Ishikawa (cell line): Measurements from ENCODE around the gene RPL28.

Experiments used
- CREB1 ChIP-seq: IDR thresholded peaks from 2 replicates; pipeline ENCODE4 v1.6.1; 2012; ENCODE audit warnings: low read depth
- EGR1 ChIP-seq: IDR thresholded peaks from 2 replicates; pipeline ENCODE4 v1.6.1; 2012
- EP300 ChIP-seq: IDR thresholded peaks from 2 replicates; pipeline ENCODE4 v1.6.1; 2012; ENCODE audit warnings: borderline replicate concordance
- FOXM1 ChIP-seq: IDR thresholded peaks from 2 replicates; pipeline ENCODE4 v1.6.1; 2012; ENCODE audit warnings: low read depth, borderline replicate concordance
- NFIC ChIP-seq: IDR thresholded peaks from 2 replicates; pipeline ENCODE4 v1.6.1; 2012
- RAD21 ChIP-seq: IDR thresholded peaks from 2 replicates; pipeline ENCODE4 v1.6.1; 2012; ENCODE audit warnings: low read depth
- TAF1 ChIP-seq: IDR thresholded peaks from 2 replicates; pipeline ENCODE4 v1.6.1; 2012; ENCODE audit warnings: low read depth, mild to moderate bottlenecking
- TCF12 ChIP-seq: IDR thresholded peaks from 2 replicates; pipeline ENCODE4 v1.6.1; 2012; ENCODE audit warnings: low read depth
- TEAD4 ChIP-seq: IDR thresholded peaks from 2 replicates; pipeline ENCODE4 v1.6.1; 2012
- ZBTB7A ChIP-seq: IDR thresholded peaks from 2 replicates; pipeline ENCODE4 v1.6.1; 2012; ENCODE audit warnings: low read depth
- TF ChIP-seq, protein P1 (sequence below): IDR thresholded peaks from 2 replicates; pipeline ENCODE4 v1.6.1; 2012
- TF ChIP-seq, protein P2 (sequence below): IDR thresholded peaks from 2 replicates; pipeline ENCODE4 v1.6.1; 2012; ENCODE audit warnings: low read depth, mild to moderate bottlenecking

- TF ChIP-seq EP300 (no peak), TAF1 (peak; percentile 100), CREB1 (peak; percentile 52; the same call in 1 of the 2 replicates), TEAD4 (peak; percentile 34; the same call in 1 of the 2 replicates), FOXM1 (no peak), EGR1 (no peak), TCF12 (peak; percentile 49; the same call in 1 of the 2 replicates), ZBTB7A (no peak), NFIC (no peak), RAD21 (no peak)
- TF ChIP-seq, protein P1, sequence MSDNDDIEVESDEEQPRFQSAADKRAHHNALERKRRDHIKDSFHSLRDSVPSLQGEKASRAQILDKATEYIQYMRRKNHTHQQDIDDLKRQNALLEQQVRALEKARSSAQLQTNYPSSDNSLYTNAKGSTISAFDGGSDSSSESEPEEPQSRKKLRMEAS: peak; percentile 71
- TF ChIP-seq, protein P2, sequence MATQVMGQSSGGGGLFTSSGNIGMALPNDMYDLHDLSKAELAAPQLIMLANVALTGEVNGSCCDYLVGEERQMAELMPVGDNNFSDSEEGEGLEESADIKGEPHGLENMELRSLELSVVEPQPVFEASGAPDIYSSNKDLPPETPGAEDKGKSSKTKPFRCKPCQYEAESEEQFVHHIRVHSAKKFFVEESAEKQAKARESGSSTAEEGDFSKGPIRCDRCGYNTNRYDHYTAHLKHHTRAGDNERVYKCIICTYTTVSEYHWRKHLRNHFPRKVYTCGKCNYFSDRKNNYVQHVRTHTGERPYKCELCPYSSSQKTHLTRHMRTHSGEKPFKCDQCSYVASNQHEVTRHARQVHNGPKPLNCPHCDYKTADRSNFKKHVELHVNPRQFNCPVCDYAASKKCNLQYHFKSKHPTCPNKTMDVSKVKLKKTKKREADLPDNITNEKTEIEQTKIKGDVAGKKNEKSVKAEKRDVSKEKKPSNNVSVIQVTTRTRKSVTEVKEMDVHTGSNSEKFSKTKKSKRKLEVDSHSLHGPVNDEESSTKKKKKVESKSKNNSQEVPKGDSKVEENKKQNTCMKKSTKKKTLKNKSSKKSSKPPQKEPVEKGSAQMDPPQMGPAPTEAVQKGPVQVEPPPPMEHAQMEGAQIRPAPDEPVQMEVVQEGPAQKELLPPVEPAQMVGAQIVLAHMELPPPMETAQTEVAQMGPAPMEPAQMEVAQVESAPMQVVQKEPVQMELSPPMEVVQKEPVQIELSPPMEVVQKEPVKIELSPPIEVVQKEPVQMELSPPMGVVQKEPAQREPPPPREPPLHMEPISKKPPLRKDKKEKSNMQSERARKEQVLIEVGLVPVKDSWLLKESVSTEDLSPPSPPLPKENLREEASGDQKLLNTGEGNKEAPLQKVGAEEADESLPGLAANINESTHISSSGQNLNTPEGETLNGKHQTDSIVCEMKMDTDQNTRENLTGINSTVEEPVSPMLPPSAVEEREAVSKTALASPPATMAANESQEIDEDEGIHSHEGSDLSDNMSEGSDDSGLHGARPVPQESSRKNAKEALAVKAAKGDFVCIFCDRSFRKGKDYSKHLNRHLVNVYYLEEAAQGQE: no peak
Observed at GRCh38 chr19:55385724-55386492, at the start of gene RPL28.
